HG03196 (cell line): ENCODE results near the gene THSD1.
"Not testable (repeated sequence)": the region's sequence is repeated elsewhere in the genome, so short reads cannot be mapped to it uniquely, and the experiment has no call there.

Experiments used
- ATAC-seq: cut with Tn5 transposase; IDR thresholded peaks from one replicate; pipeline ENCODE4 v1.9.1; 2021; ENCODE audit not compliant: unreplicated experiment

The THSD1 gene

GRCh38 chr13:52356327-52356726 lies 49.6 kb downstream of the THSD1 start:
- ATAC-seq, result no peak

DNA sequence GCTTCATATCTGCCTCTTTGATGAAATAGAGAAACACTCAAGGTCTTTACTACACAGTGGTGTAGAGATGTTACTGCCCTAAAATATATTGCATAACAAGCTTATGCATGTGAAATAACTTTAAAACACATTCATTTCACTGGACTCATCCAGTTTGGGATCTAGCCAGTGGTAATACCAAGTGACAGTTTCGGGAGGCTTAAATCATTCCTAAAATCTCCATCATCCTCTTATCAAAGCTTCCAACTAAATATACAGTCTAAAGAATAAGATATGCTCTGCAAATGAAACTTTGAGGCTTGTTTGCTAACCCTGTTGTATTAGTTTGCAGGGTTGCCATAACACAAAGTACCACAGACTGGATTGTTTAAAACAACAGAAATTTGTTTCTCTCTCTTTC lies 52.8 kb downstream of the THSD1 start:
- no peak for ATAC-seq

GRCh38 chr13:52348983-52349780 lies 56.8 kb downstream of the THSD1 start:
- no peak for ATAC-seq

GRCh38 chr13:52348071-52348470 lies 57.9 kb downstream of the THSD1 start:
- no peak for ATAC-seq

- ATAC-seq, result no peak
Observed at GRCh38 chr13:52345631-52346251, 60.2 kb downstream of the THSD1 start.

DNA sequence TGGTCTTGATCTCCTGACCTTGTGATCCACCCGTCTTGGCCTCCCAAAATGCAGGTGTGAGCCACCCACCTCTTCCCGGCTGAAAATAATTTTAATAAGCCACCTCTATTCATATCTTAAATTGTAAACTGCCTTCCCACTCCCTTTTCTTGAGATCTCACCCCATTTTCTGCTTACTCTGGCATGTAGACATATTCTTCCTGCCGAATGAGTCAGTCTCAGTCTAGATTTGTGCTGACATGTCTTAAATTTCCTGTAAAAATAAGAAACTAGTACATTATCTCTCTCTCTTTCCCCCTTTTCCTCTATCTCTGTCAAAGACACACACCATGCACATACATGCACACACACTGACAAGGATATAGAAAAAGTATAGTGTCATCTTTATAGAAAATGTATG lies 60.9 kb downstream of the THSD1 start:
- ATAC-seq, result no peak

DNA sequence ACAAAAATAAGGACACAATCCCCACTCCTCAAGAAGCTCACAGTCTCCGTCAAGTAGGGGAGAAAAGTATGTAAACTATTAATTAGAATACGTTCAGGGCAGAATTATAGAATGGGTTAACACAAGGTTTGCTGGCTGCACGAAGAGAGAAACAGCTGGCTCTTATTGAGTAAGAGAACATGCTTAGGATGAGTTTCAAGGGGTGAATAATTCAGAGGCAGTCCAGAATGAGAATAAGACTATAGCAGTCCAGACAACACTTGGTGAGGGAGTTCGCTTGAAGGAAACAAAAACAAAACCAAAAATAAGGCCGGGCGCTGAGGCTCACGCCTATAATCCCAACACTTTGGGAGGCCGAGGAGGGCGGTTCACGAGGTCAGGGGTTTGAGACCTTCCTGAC lies 61.9 kb downstream of the THSD1 start:
- no peak for ATAC-seq

DNA sequence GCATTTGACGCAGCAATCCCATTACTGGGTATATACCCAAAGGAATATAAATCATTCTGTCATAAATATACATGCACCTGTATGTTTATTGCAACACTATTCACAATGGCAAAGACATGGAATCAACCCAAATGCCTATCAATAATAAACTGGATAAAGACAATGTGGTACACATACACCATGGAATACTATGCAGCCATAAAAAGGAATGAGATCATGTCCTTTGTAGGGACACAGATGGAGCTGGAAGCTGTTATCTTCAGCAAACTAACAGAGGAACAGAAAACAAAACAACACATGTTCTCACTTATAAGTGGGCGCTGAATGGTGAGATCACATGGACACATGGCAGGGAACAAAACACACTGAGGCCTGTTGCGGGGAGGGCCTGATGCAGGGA lies 63.8 kb downstream of the THSD1 start:
- ATAC-seq, result not testable (repeated sequence)

DNA sequence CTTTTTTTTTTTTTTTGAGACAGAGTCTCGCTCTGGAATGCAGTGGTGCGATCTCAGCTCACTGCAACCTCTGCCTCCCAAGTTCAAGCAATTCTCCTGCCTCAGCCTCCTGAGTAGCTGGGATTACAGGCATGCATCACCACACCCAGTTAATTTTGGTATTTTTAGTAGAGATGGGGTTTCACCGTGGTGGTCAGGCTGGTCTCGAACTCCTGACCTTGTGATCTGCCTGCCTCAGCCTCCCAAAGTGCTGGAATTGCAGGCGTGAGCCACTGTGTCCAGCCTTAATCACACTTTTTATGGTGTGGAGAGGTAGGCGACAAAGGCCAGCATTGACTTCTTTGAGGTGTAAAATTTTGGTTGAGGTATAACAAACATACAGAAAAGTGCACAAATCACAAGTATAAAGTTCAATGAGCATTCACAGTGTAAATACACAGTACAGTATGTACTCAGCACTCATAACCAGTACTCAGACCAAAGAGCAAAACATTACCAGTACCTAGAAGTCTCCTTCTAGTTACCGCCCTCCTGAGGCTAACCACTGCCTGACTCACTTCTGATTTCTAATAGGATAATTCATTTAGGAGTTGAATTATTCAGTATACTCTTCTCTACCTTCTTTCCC lies 68.0 kb downstream of the THSD1 start:
- not testable (repeated sequence) for ATAC-seq

- ATAC-seq, result not testable (repeated sequence)
Observed at GRCh38 chr13:52334107-52334506, 71.9 kb downstream of the THSD1 start.

- not testable (repeated sequence) for ATAC-seq
Observed at GRCh38 chr13:52331844-52332243, 74.1 kb downstream of the THSD1 start.
